Stimulated activated CD4-positive, alpha-beta T cell treated with anti-CD3 and anti-CD28 coated beads, Interleukin-15, amount 100 ng/mL, for 48 hours (primary cell): ENCODE measurements around the gene SLC17A2.

Experiments used
- DNase-seq, 2 donors: peaks; one replicate each; pipeline ENCODE4 v3.0.0-alpha.2; 2020; ENCODE audit warnings: low read depth in 2 of 2

The SLC17A2 gene

GRCh38 chr6:25921525-25922203, 8.8 kb downstream of the SLC17A2 start:
- DNase-seq, result no peak

- DNase-seq, result no peak
Measured at GRCh38 chr6:25919657-25920056, 10.8 kb downstream of the SLC17A2 start.

- DNase-seq, result peak in 1 of 2 donors; percentile 19
Measured at GRCh38 chr6:25918083-25918683, 12.3 kb downstream of the SLC17A2 start.

- no peak for DNase-seq
Measured at GRCh38 chr6:25916789-25917490, 13.6 kb downstream of the SLC17A2 start.

GRCh38 chr6:25916330-25916729, 14.2 kb downstream of the SLC17A2 start:
- no peak for DNase-seq

GRCh38 chr6:25913741-25914140, 16.8 kb downstream of the SLC17A2 start:
- DNase-seq, result peak in 1 of 2 donors; percentile 17

- DNase-seq, result no peak
Measured at GRCh38 chr6:25911351-25911750, 19.1 kb downstream of the SLC17A2 start.

- DNase-seq, result no peak
Measured at GRCh38 chr6:25907475-25908014, 22.9 kb downstream of the SLC17A2 start.

GRCh38 chr6:25903467-25904099, 26.9 kb downstream of the SLC17A2 start:
- no peak for DNase-seq

GRCh38 chr6:25902071-25902470, 28.4 kb downstream of the SLC17A2 start:
- no peak for DNase-seq

GRCh38 chr6:25900843-25901242, 29.6 kb downstream of the SLC17A2 start:
- no peak for DNase-seq

- no peak for DNase-seq
Measured at GRCh38 chr6:25899580-25900408, 30.7 kb downstream of the SLC17A2 start.

- DNase-seq, result no peak
Measured at GRCh38 chr6:25899123-25899522, 31.4 kb downstream of the SLC17A2 start.

GRCh38 chr6:25898289-25898977, 32.1 kb downstream of the SLC17A2 start:
- no peak for DNase-seq

- DNase-seq, result no peak
Measured at GRCh38 chr6:25896252-25896651, 34.2 kb downstream of the SLC17A2 start.

- no peak for DNase-seq
Measured at GRCh38 chr6:25895771-25896170, 34.7 kb downstream of the SLC17A2 start.

GRCh38 chr6:25893778-25894177, 36.7 kb downstream of the SLC17A2 start:
- DNase-seq, result no peak

GRCh38 chr6:25892877-25893276, 37.6 kb downstream of the SLC17A2 start:
- no peak for DNase-seq

GRCh38 chr6:25889877-25890853, 40.3 kb downstream of the SLC17A2 start:
- DNase-seq, result no peak

GRCh38 chr6:25888626-25889025, 41.9 kb downstream of the SLC17A2 start:
- no peak for DNase-seq
